HepG2 (cell line): ENCODE measurements around the gene ZNF621. TPM values are rescaled to one million over a fixed set of nuclear protein-coding genes. Genes with fewer than 3 reads are reported as not detected.
A peak's percentile ranks its signal among the peaks of the same experiment; 100 is the strongest.

ENCODE experiments used
- ATAC-seq: fragments of 200-7000 bp; cut with Tn5 transposase; 3 replicates; pipeline ENCODE4 v1.9.1; 2020; ENCODE audit warnings: mild to moderate bottlenecking, moderate library complexity
- BruUV-seq: library from RNA; stranded (reverse); fragments of 400-500 nt; replicated peaks from 2 replicates; lab custom pipeline; 2021; lab: Mats Ljungman, UMichigan
- CTCF ChIA-PET: fragments of 300-600 bp; formaldehyde crosslinking; extraction: SDS; loops from one replicate; lab custom pipeline; 2021; ENCODE audit warnings: low total read pairs, inconsistent platforms, low intra/inter-chr PET ratio; lab: Yijun Ruan, JAX
- POLR2A ChIA-PET: fragments of 350-600 bp; sonication (Branson Sonifier 250); formaldehyde crosslinking; loops from one replicate; lab custom pipeline; 2020; ENCODE audit warnings: antibody characterized with exemption, inconsistent platforms; lab: Yijun Ruan, JAX
- DNase-seq: peaks from one replicate; pipeline ENCODE4 v3.0.0-alpha.2; 2015; ENCODE audit warnings: low spot score
- FAIRE-seq: peaks from 3 replicates; lab custom pipeline; 2011; peaks lifted over from hg19 to GRCh38; lab: Jason Lieb, UNC
- H2AFZ ChIP-seq: one replicate; pipeline ENCODE4 v1.6.1; 2011; ENCODE audit warnings: low read length, inconsistent platforms
- H3K27ac ChIP-seq: fragments of 300-600 bp; 3 replicates; pipeline ENCODE4 v1.8.0; 2011; ENCODE audit warnings: mixed run types, mild to moderate bottlenecking, mixed read lengths, low read length, inconsistent platforms; ENCODE audit not compliant: insufficient read depth; ENCODE audit errors: extremely low read length
- H3K27me3 ChIP-seq, 2 experiments: fragments of 200-600 bp in 1 of 2; 2 replicates in 1 of 2; 3 replicates in 1 of 2; pipeline versions ENCODE4 v1.6.0 to v1.8.0; 2011; ENCODE audit warnings: low read length in 2 of 2, mild to moderate bottlenecking in 2 of 2, moderate library complexity in 2 of 2, inconsistent platforms in 1 of 2; ENCODE audit not compliant: insufficient read depth in 2 of 2, control insufficient read depth in 1 of 2
- H3K36me3 ChIP-seq, 2 experiments: fragments of 200-600 bp in 1 of 2; replicated peaks in 1 of 2; 2 replicates in 1 of 2; 3 replicates in 1 of 2; pipeline versions ENCODE4 v1.5.1 to v1.8.0; 2011; ENCODE audit warnings: low read length in 2 of 2, inconsistent platforms in 1 of 2; ENCODE audit not compliant: insufficient read depth in 2 of 2, control insufficient read depth in 1 of 2
- H3K4me1 ChIP-seq: 2 replicates; pipeline ENCODE4 v1.5.1; 2012; ENCODE audit warnings: low read length, inconsistent platforms; ENCODE audit not compliant: insufficient read depth
- H3K4me2 ChIP-seq: 2 replicates; pipeline ENCODE4 v1.6.0; 2011; ENCODE audit warnings: low read depth, low read length, inconsistent platforms
- H3K4me3 ChIP-seq, 3 experiments: fragments of 200-600 bp in 1 of 3; sonication (generic), shearing (Covaris generic) in 1 of 3; replicated peaks in 1 of 3; 2 replicates each; pipeline ENCODE4 v1.5.1; 2011 to 2016; ENCODE audit warnings: low read length in 3 of 3, inconsistent platforms in 2 of 3, low read depth in 2 of 3, mild to moderate bottlenecking in 2 of 3, control low read depth in 1 of 3, mixed read lengths in 1 of 3; ENCODE audit not compliant: insufficient read depth in 1 of 3
- H3K79me2 ChIP-seq: one replicate; pipeline ENCODE4 v1.6.1; 2011; ENCODE audit warnings: low read length, inconsistent platforms; ENCODE audit not compliant: insufficient read depth
- H3K9ac ChIP-seq: 2 replicates; pipeline ENCODE4 v1.6.0; 2011; ENCODE audit warnings: mild to moderate bottlenecking, low read depth, low read length, inconsistent platforms; ENCODE audit not compliant: insufficient read depth
- H3K9me3 ChIP-seq: 2 replicates; pipeline ENCODE4 v1.5.1; 2012; ENCODE audit warnings: mild to moderate bottlenecking, low read length
- H4K20me1 ChIP-seq: 2 replicates; pipeline ENCODE4 v1.6.0; 2011; ENCODE audit warnings: inconsistent platforms, mild to moderate bottlenecking, low read length, moderate library complexity; ENCODE audit not compliant: insufficient read depth
- AHR ChIP-seq: IDR thresholded peaks from 2 replicates; pipeline ENCODE4 v1.6.1; 2018; ENCODE audit warnings: missing genetic modification reagents, missing compliant biosample characterization
- ATRX ChIP-seq: sonication (generic); formaldehyde crosslinking; IDR thresholded peaks from 2 replicates; pipeline ENCODE4 v1.4.0; 2020; ENCODE audit warnings: missing genetic modification reagents, borderline replicate concordance
- BRCA1 ChIP-seq: sonication (generic); formaldehyde crosslinking; IDR thresholded peaks from 2 replicates; pipeline ENCODE4 v1.4.0; 2020; ENCODE audit warnings: missing genetic modification reagents
- CENPT ChIP-seq: sonication (generic); formaldehyde crosslinking; IDR thresholded peaks from 2 replicates; pipeline ENCODE4 v1.8.0; 2022; ENCODE audit warnings: low read depth, mild to moderate bottlenecking, moderate library complexity, missing genetic modification reagents
- KLF15 ChIP-seq: sonication (generic); formaldehyde crosslinking; IDR thresholded peaks from 2 replicates; pipeline ENCODE4 v1.8.1; 2023; ENCODE audit warnings: borderline replicate concordance, mild to moderate bottlenecking, inconsistent platforms, missing genetic modification reagents, mixed read lengths
- MAF1 ChIP-seq: sonication (generic); formaldehyde crosslinking; IDR thresholded peaks from 2 replicates; pipeline ENCODE4 v1.5.0; 2020; ENCODE audit warnings: missing genetic modification reagents, borderline replicate concordance
- MXD3 ChIP-seq: IDR thresholded peaks from 2 replicates; pipeline ENCODE4 v1.6.1; 2016; ENCODE audit warnings: mild to moderate bottlenecking, missing biosample characterization, missing genetic modification reagents
- SMAD9 ChIP-seq: sonication (generic); formaldehyde crosslinking; IDR thresholded peaks from 2 replicates; pipeline ENCODE4 v1.5.1; 2020; ENCODE audit warnings: mild to moderate bottlenecking, missing genetic modification reagents
- SRY ChIP-seq: sonication (generic); formaldehyde crosslinking; IDR thresholded peaks from 2 replicates; pipeline ENCODE4 v1.8.0; 2022; ENCODE audit warnings: mild to moderate bottlenecking, missing genetic modification reagents
- ZNF326 ChIP-seq: sonication (generic); formaldehyde crosslinking; IDR thresholded peaks from 2 replicates; pipeline ENCODE4 v1.4.0; 2020; ENCODE audit warnings: missing genetic modification reagents, borderline replicate concordance
- ZNF614 ChIP-seq: IDR thresholded peaks from 2 replicates; pipeline ENCODE4 v1.6.1; 2018; ENCODE audit warnings: missing biosample characterization, missing genetic modification reagents, inconsistent platforms, borderline replicate concordance
- ZNF639 ChIP-seq: conservative IDR thresholded peaks from 2 replicates; pipeline ENCODE4 v1.6.1; 2018; ENCODE audit warnings: missing genetic modification reagents
- ZNF761 ChIP-seq: sonication (generic); formaldehyde crosslinking; conservative IDR thresholded peaks from 2 replicates; pipeline ENCODE4 v1.4.0; 2020; ENCODE audit warnings: mild to moderate bottlenecking, missing genetic modification reagents
- WGBS: methylation state at CpG from one replicate; pipeline ENCODE4 v1.1.6; 2017; ENCODE audit warnings: low lambda C conversion rate; 5-methylcytosine and 5-hydroxymethylcytosine counted together
- in situ Hi-C: cut with HindIII; loops from 2 replicates; pipeline ENCODE4 v1.10.0; 2017; ENCODE audit warnings: low pct_unique_long_range_greater_than_20kb; ENCODE audit not compliant: extremely low pct_ligation_motif_present
- intact Hi-C: fragments of 100-400 bp; cut with micrococcal nuclease; formaldehyde crosslinking; loops from one replicate; pipeline ENCODE4 v1.10.0; 2022; ENCODE audit not compliant: unreplicated experiment
- polyA plus RNA-seq, 8 experiments: library from polyadenylated mRNA; depleted of rRNA in 3 of 8; stranded (reverse) in 7 of 8; unstranded in 1 of 8; fragments of >200 nt; fragmentation: Illumina TruSeq in 4 of 8; extraction: Trizol in 4 of 8; gene quantifications; 2 replicates each; pipeline versions ENCODE4 v1.2.1 to v1.2.3, GENCODE V29; 2011 to 2016; ENCODE audit warnings: low read depth in 4 of 8, missing spikeins in 1 of 8, mixed read lengths in 1 of 8; ENCODE audit not compliant: insufficient read depth in 1 of 8
- total RNA-seq, 5 experiments: library from RNA; depleted of rRNA; stranded (reverse); fragments of >200 nt; fragmentation: Illumina TruSeq; extraction: Trizol; gene quantifications; 2 replicates each; pipeline ENCODE4 v1.2.3, GENCODE V29; 2016; ENCODE audit warnings: low read depth in 1 of 5
- TF ChIP-seq, protein P1 (sequence below): sonication (generic); formaldehyde crosslinking; IDR thresholded peaks from 2 replicates; pipeline ENCODE4 v1.4.0; 2020; ENCODE audit warnings: mild to moderate bottlenecking, missing genetic modification reagents

The ZNF621 gene
- total and polyA plus RNA-seq, 2 of the 13 experiments (the other 11 are each of a cell fraction or from before 2014, with no cell fraction given), result 13.2 to 14.9 TPM

- Histone ChIP-seq H3K27ac (no peak overlapping the region), H3K27me3 (no peaks in the 10 kb centered on the region), H3K9ac (no peak overlapping the region)
- no TSS peak for BruUV-seq
- no peak for DNase-seq
- intact Hi-C loops, result no loop called here
- POLR2A ChIA-PET, result interaction anchor here (1.5 kb wide), 1 partner anchor 18 kb away, joined by 4 read pairs; the partner anchor contains the start of gene ZNF619
- no peak for TF ChIP-seq ZNF326 (CRISPR knock-in tag)
- no peak for TF ChIP-seq ATRX (CRISPR knock-in tag)
- no peak for TF ChIP-seq MAF1 (CRISPR knock-in tag)
- TF ChIP-seq KLF15 (CRISPR knock-in tag), result no peak
- no peak for TF ChIP-seq SMAD9 (CRISPR knock-in tag)
- TF ChIP-seq AHR (CRISPR knock-in tag), result no peak
- TF ChIP-seq MXD3, result no peak
- TF ChIP-seq ZNF614 (CRISPR knock-in tag), result no peak
- TF ChIP-seq, all 625 proteins: peak for 0
- Histone ChIP-seq H3K36me3 (no peaks in the 10 kb centered on the region), H3K9me3 (no peaks in the 10 kb centered on the region), H3K4me2 (no peak overlapping the region), H3K4me3 (no peak overlapping the region), H2AFZ (no peak overlapping the region), H4K20me1 (no peaks in the 10 kb centered on the region), H3K4me1 (peaks cover 15% of the 10 kb centered on the region), H3K79me2 (no peaks in the 10 kb centered on the region)
- CTCF ChIA-PET, result no interaction called here
- in situ Hi-C loops, result no loop called here
- no peak for ATAC-seq
- 40% methylated on average over 2 of the region's 2 CpGs for WGBS
- no peak for FAIRE-seq
These were observed 30.1 kb upstream of the ZNF621 start for GRCh38 chr3:40494698-40495097.

GRCh38 chr3:40497288-40497687, 27.5 kb upstream of the ZNF621 start:
- peak; percentile 99 for ATAC-seq
- POLR2A ChIA-PET, result interaction anchor here (0.6 to 2.9 kb wide), 3 partner anchors 8 to 40 kb away, joined by 4 to 19 read pairs (median 5); partner anchors contain the start of genes RPL14, ZNF620 and ZNF621
- TF ChIP-seq BRCA1 (CRISPR knock-in tag), result no peak
- no peak for TF ChIP-seq CENPT
- TF ChIP-seq SRY (CRISPR knock-in tag), result no peak
- TF ChIP-seq, protein P1, sequence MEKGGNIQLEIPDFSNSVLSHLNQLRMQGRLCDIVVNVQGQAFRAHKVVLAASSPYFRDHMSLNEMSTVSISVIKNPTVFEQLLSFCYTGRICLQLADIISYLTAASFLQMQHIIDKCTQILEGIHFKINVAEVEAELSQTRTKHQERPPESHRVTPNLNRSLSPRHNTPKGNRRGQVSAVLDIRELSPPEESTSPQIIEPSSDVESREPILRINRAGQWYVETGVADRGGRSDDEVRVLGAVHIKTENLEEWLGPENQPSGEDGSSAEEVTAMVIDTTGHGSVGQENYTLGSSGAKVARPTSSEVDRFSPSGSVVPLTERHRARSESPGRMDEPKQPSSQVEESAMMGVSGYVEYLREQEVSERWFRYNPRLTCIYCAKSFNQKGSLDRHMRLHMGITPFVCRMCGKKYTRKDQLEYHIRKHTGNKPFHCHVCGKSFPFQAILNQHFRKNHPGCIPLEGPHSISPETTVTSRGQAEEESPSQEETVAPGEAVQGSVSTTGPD, result no peak
- TF ChIP-seq ZNF639, result no peak
- TF ChIP-seq ZNF761 (CRISPR knock-in tag), result no peak

More at GRCh38 chr3:40497288-40497687, 27.5 kb upstream of the ZNF621 start:
- no peak overlapping the region for H2AFZ ChIP-seq
- H3K9ac ChIP-seq, result no peak overlapping the region
- H3K79me2 ChIP-seq, result no peaks in the 10 kb centered on the region
- H3K27me3 ChIP-seq, result no peaks in the 10 kb centered on the region
- peaks cover 15% of the 10 kb centered on the region for H3K4me1 ChIP-seq
- no peaks in the 10 kb centered on the region for H4K20me1 ChIP-seq
- H3K9me3 ChIP-seq, result no peaks in the 10 kb centered on the region
- WGBS, result 4% methylated on average over 2 of the region's 2 CpGs
- H3K36me3 ChIP-seq, result no peaks in the 10 kb centered on the region
- peak; percentile 87 for DNase-seq
- no TSS peak for BruUV-seq
- in situ Hi-C loops (no loop called here), intact Hi-C loops (no loop called here)
- H3K27ac ChIP-seq, result peak overlapping the region; percentile 9
- no peak overlapping the region for H3K4me3 ChIP-seq
- CTCF ChIA-PET, result no interaction called here
- peak overlapping the region; percentile 37 for H3K4me2 ChIP-seq
- peak; percentile 63 for FAIRE-seq
